ENCODE results near the gene SNAPIN. TPM values are rescaled to one million over a fixed set of nuclear protein-coding genes. Genes with fewer than 3 reads are reported as not detected.
"Not testable (repeated sequence)": the region's sequence is repeated elsewhere in the genome, so short reads cannot be mapped to it uniquely, and the experiment has no call there.

The SNAPIN gene
- total RNA-seq, 6 experiments from 2014 or later = 14.6 to 33.2 (median 18.0) TPM

GRCh38 chr1:153662269-153662668 is 3.8 kb downstream of the SNAPIN start:
- intact Hi-C loops (cut with DNase I) = no loop called here
- 73% methylated on average over 2 of the region's 2 CpGs for WGBS (ENCODE audit: insufficient coverage, low coverage, low lambda C conversion rate, missing lambda C conversion rate)
- Histone ChIP-seq H3K27me3 (no peaks in the 10 kb centered on the region), H3K36me3 (peaks cover 11 to 62% (median 39%) of the 10 kb centered on the region in 4 donors), H3K9me3 (no peaks in the 10 kb centered on the region), H3K4me1 (peaks cover 0 to 25% (median 5%) of the 10 kb centered on the region in 4 donors), H3K27ac (no peak overlapping the region), H3K4me3 (no peak overlapping the region)
- TF ChIP-seq POLR2A (IDR thresholded peaks at IDR 0.05) (no peak), CTCF (IDR thresholded peaks at IDR 0.05) (no peak)
- ATAC-seq (no peak), DNase-seq (no peak)

- DNase-seq (peak in 1 of 3 donors; percentile 13), ATAC-seq (no peak)
- Histone ChIP-seq H3K27me3 (no peaks in the 10 kb centered on the region), H3K4me1 (peaks cover 0 to 26% (median 5%) of the 10 kb centered on the region in 4 donors), H3K9me3 (no peaks in the 10 kb centered on the region), H3K36me3 (peaks cover 11 to 72% (median 45%) of the 10 kb centered on the region in 4 donors), H3K27ac (no peak overlapping the region), H3K4me3 (no peak overlapping the region)
- no peak for TF ChIP-seq POLR2A (IDR thresholded peaks at IDR 0.05)
- no peak for TF ChIP-seq CTCF (IDR thresholded peaks at IDR 0.05)
- intact Hi-C loops (cut with DNase I) = no loop called here
- WGBS (ENCODE audit: insufficient coverage, low coverage, low lambda C conversion rate, missing lambda C conversion rate) = 63% methylated on average over 4 of the region's 5 CpGs
Measured at GRCh38 chr1:153663211-153663610, 4.7 kb downstream of the SNAPIN start.

- ATAC-seq (no peak), DNase-seq (no peak)
- no peak overlapping the region for H3K27ac ChIP-seq
- H3K9me3 ChIP-seq = no peaks in the 10 kb centered on the region
- H3K4me3 ChIP-seq = no peak overlapping the region
- peaks cover 11 to 64% (median 36%) of the 10 kb centered on the region in 4 donors for H3K36me3 ChIP-seq
- intact Hi-C loops (cut with DNase I) = no loop called here
- 85% methylated on average over 3 of the region's 4 CpGs for WGBS (ENCODE audit: insufficient coverage, low coverage, low lambda C conversion rate, missing lambda C conversion rate)
- TF ChIP-seq CTCF (IDR thresholded peaks at IDR 0.05) = no peak
- TF ChIP-seq POLR2A (IDR thresholded peaks at IDR 0.05) = no peak
- H3K27me3 ChIP-seq = no peaks in the 10 kb centered on the region
- peaks cover 0 to 34% (median 11%) of the 10 kb centered on the region in 4 donors for H3K4me1 ChIP-seq
Measured at GRCh38 chr1:153667439-153667838, 8.9 kb downstream of the SNAPIN start.

- H3K36me3 ChIP-seq = peaks cover 11 to 51% (median 30%) of the 10 kb centered on the region in 4 donors
Measured at GRCh38 chr1:153668672-153669071, 10.2 kb downstream of the SNAPIN start.

GRCh38 chr1:153669606-153670005 is 11.1 kb downstream of the SNAPIN start:
- 73% methylated on average over 5 of the region's 6 CpGs for WGBS (ENCODE audit: insufficient coverage, low coverage, low lambda C conversion rate, missing lambda C conversion rate)
- no peaks in the 10 kb centered on the region for H3K9me3 ChIP-seq
- H3K27me3 ChIP-seq = no peaks in the 10 kb centered on the region
- peaks cover 0 to 32% (median 11%) of the 10 kb centered on the region in 4 donors for H3K4me1 ChIP-seq
- H3K4me3 ChIP-seq = peak overlapping the region in 2 of 3 donors; percentile 63 to 86
- intact Hi-C loops (cut with DNase I) = loop anchor here (10.0 kb wide), 2 partner anchors 105 to 315 kb away; partner anchors contain the start of genes RAB13 (in 1 of the 2) and SLC27A3 (in 1 of the 2)
- no peak overlapping the region for H3K27ac ChIP-seq
- H3K36me3 ChIP-seq = peaks cover 11 to 42% (median 24%) of the 10 kb centered on the region in 4 donors
- DNase-seq = peak in 1 of 3 donors; percentile 1
- no peak for ATAC-seq
- no peak for TF ChIP-seq POLR2A (IDR thresholded peaks at IDR 0.05)
- no peak for TF ChIP-seq CTCF (IDR thresholded peaks at IDR 0.05)

More at GRCh38 chr1:153668672-153669071, 10.2 kb downstream of the SNAPIN start:
- H3K9me3 ChIP-seq; H3K27ac ChIP-seq; H3K4me3 ChIP-seq; ATAC-seq; intact Hi-C loops (cut with DNase I); H3K27me3 ChIP-seq: not testable (repeated sequence)
- peak in 1 of 3 donors; percentile 3 for DNase-seq
- H3K4me1 ChIP-seq = peaks cover 0 to 34% (median 11%) of the 10 kb centered on the region in 4 donors
- WGBS (ENCODE audit: insufficient coverage, low coverage, low lambda C conversion rate, missing lambda C conversion rate) = 100% methylated on average over 2 of the region's 8 CpGs

All from right lobe of liver (tissue), 6 donors.